A673 (cell line): ENCODE results near the gene SLC25A21.

Source experiments
- CTCF ChIP-seq: fragments of 300-800, 200-600 bp; sonication (generic); conservative IDR thresholded peaks from 2 replicates; pipeline ENCODE4 v1.5.1; 2017; ENCODE audit warnings: low read depth, mild to moderate bottlenecking, antibody characterized with exemption, low read length, moderate library complexity, mixed read lengths
- EZH2 ChIP-seq: fragments of 200-600 bp; sonication (generic); IDR thresholded peaks from 2 replicates; pipeline ENCODE4 v1.6.1; 2017; ENCODE audit warnings: borderline replicate concordance, low read depth, mild to moderate bottlenecking, mixed read lengths, antibody characterized with exemption, low read length; ENCODE audit not compliant: poor library complexity, severe bottlenecking

- TF ChIP-seq CTCF (no peak), EZH2 (no peak)
Observed at GRCh38 chr14:37202265-37202664, 29.9 kb upstream of the SLC25A21 start.
